Ovary (tissue), 9 donors: ENCODE data around the gene VSTM2B. TPM values are rescaled to one million over a fixed set of nuclear protein-coding genes. Genes with fewer than 3 reads are reported as not detected.

ENCODE experiments used
- DNase-seq, 5 donors: peaks; one replicate each; pipeline ENCODE4 v3.0.0-alpha.2; 2019 to 2020
- H3K27ac ChIP-seq, 2 donors: fragments of 200-600 bp; one replicate each; pipeline versions ENCODE4 v1.5.1 to v1.8.0; 2019 to 2022
- H3K27me3 ChIP-seq: fragments of 200-600 bp; one replicate; pipeline ENCODE4 v1.8.0; 2022
- H3K36me3 ChIP-seq: fragments of 200-600 bp; sonication (generic); one replicate; pipeline ENCODE4 v1.5.1; 2019
- H3K4me1 ChIP-seq: one replicate; pipeline ENCODE4 v1.8.1; 2013; ENCODE audit warnings: mild to moderate bottlenecking, moderate library complexity; ENCODE audit not compliant: insufficient read depth
- H3K4me3 ChIP-seq: fragments of 200-600 bp; sonication (generic); one replicate; pipeline ENCODE4 v1.5.1; 2017
- H3K9me3 ChIP-seq, 2 donors: fragments of 200-600 bp in 1 of 2; sonication (generic) in 1 of 2; one replicate each; pipeline versions ENCODE4 v1.5.1 to v1.8.1; 2013 to 2019; ENCODE audit warnings: mild to moderate bottlenecking in 1 of 2, moderate library complexity in 1 of 2
- CTCF ChIP-seq, 3 donors: fragments of 450-650 bp in 2 of 3; fragments of 200-600 bp in 1 of 3; IDR thresholded peaks; one replicate each; pipeline versions ENCODE4 v1.5.1 to v1.8.0; 2016 to 2022; ENCODE audit warnings: antibody characterized with exemption in 3 of 3, mild to moderate bottlenecking in 1 of 3
- EP300 ChIP-seq: sonication (generic); formaldehyde crosslinking; IDR thresholded peaks from one replicate; pipeline ENCODE4 v1.6.1; 2017; ENCODE audit warnings: antibody characterized with exemption
- POLR2A ChIP-seq: fragments of 450-650 bp; IDR thresholded peaks from one replicate; pipeline ENCODE4 v1.6.1; 2017; ENCODE audit warnings: antibody characterized with exemption, mild to moderate bottlenecking, moderate library complexity
- WGBS, 3 donors: extraction: QIAGEN DNeasy Blood & Tissue Kit in 1 of 3; methylation state at CpG; one replicate each; pipeline versions ENCODE4 v1.1.5 to v1.1.7; 2013 to 2017; 5-methylcytosine and 5-hydroxymethylcytosine counted together
- intact Hi-C, 4 donors: fragments of 100-400 bp; cut with DNase I; formaldehyde crosslinking; loops; one replicate each; pipeline versions ENCODE4 v1.11.0 to v1.15.1; 2022 to 2023
- polyA plus RNA-seq, 2 donors: library from polyadenylated mRNA; stranded (reverse); fragments of 200-250 nt in 1 of 2; fragments of 350-450 nt in 1 of 2; fragmentation: Illumina TruSeq in 1 of 2; extraction: RNeasy Lipid Tissue Mini Kit (QIAGEN cat#74804) in 1 of 2; gene quantifications; one replicate each; pipeline ENCODE4 v1.2.3, GENCODE V29; 2013 to 2014
- total RNA-seq, 7 donors: library from RNA; depleted of rRNA in 2 of 7; stranded (reverse); fragments of >200 nt in 2 of 7; fragmentation: NEBNext Ultra II Directional in 3 of 7; extraction: Animal tissue kit (Norgen Biotek cat#: 25700) in 3 of 7; gene quantifications; one replicate each; pipeline versions ENCODE4 v1.1.0 to v1.2.4, GENCODE V29; 2016 to 2023
- donor health status: DM: no; HTN: no; CAD: no; lungs with moderate emphysema.
- donor health status: DM: no; HTN: no; CAD: no.
- donor health status: Bipolar disorder and iron deficiency.
- donor health status: DM: yes; HTN: yes; CAD: no.
- donor health status: DM: no; HTN: no; CAD: no.
- donor health status: DM: yes; HTN: yes; CAD: no.

VSTM2B gene
- total and polyA plus RNA-seq, 9 donors = 0.13 TPM; not detected in 8

- Histone ChIP-seq H3K9me3 (no peaks in the 10 kb centered on the region), H3K27me3 (no peaks in the 10 kb centered on the region), H3K27ac (no peak overlapping the region), H3K4me1 (no peaks in the 10 kb centered on the region), H3K4me3 (no peak overlapping the region), H3K36me3 (no peaks in the 10 kb centered on the region)
- TF ChIP-seq CTCF (IDR thresholded peaks at IDR 0.05) = no peak
- TF ChIP-seq EP300 = no peak
- TF ChIP-seq POLR2A = no peak
- 21 to 32% (median 25%) methylated on average over 10 of the region's 10 CpGs for WGBS, 3 donors
- DNase-seq = no peak
- intact Hi-C loops = no loop called here
Observed at GRCh38 chr19:29596080-29596727, 70.4 kb downstream of the VSTM2B start.

DNA sequence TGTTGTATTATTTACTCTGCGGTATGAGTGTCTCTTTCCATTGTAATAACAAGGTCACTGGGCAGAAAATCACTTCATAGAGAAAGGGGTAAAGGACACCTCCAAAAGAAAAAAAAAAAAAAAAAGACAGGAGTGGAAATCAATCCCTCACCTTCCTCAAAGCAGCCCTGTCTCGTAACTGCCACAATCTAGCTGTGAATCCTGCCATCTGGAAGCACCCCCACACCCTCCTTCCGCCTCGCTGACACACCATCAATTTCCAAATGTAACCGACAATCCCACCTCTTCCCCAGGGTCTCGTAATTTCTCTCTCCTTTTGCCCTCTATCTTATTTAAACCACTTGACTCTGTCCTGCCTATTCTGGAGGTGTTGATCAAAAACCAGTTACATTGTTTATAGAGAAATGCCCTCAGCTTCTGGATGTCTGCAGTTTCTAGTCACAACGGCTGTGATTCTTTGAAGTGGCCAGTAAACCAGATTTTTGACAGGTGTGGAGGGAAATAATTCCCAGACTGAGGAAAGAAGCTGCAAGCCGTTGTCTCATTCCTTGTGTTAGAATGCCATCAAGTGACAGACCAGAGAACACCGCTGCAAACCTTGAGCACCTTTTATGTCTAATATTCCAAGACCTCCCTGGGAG, 71.2 kb downstream of the VSTM2B start:
- Histone ChIP-seq H3K36me3 (no peaks in the 10 kb centered on the region), H3K4me3 (no peak overlapping the region), H3K27ac (no peak overlapping the region), H3K27me3 (no peaks in the 10 kb centered on the region), H3K4me1 (no peaks in the 10 kb centered on the region), H3K9me3 (no peaks in the 10 kb centered on the region)
- WGBS, 3 donors = 11 to 13% (median 12%) methylated on average over 9 of the region's 9 CpGs
- no peak for TF ChIP-seq EP300
- no peak for TF ChIP-seq POLR2A
- no peak for TF ChIP-seq CTCF (IDR thresholded peaks at IDR 0.05)
- intact Hi-C loops = no loop called here
- no peak for DNase-seq

DNA sequence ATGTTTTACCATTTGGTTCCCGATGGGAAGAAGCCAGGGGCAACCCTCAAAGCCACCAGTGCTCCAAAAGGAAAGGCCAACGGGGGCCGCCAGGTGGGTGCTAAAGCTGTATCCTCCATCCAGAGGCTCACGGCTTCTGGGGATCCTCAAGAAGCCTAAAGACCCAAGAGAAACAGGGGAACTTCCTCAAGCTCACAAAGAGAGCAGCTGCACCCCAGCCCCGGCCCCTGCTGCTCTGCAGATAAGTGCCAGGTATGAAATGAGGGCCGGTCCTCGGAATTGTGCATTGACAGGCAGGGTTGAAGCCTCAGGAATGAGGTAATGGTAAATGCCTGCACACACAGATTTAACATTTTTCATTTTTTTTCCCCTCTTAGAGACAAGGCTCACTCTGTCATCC, 72.2 kb downstream of the VSTM2B start:
- no peak overlapping the region for H3K4me3 ChIP-seq
- H3K36me3 ChIP-seq = no peaks in the 10 kb centered on the region
- TF ChIP-seq POLR2A (no peak), EP300 (no peak), CTCF (IDR thresholded peaks at IDR 0.05) (no peak)
- no peaks in the 10 kb centered on the region for H3K4me1 ChIP-seq
- no peak overlapping the region for H3K27ac ChIP-seq
- intact Hi-C loops = no loop called here
- no peaks in the 10 kb centered on the region for H3K27me3 ChIP-seq
- H3K9me3 ChIP-seq = no peaks in the 10 kb centered on the region
- DNase-seq = no peak
- 61 to 63% (median 63%) methylated on average over 7 of the region's 7 CpGs for WGBS, 3 donors

DNA sequence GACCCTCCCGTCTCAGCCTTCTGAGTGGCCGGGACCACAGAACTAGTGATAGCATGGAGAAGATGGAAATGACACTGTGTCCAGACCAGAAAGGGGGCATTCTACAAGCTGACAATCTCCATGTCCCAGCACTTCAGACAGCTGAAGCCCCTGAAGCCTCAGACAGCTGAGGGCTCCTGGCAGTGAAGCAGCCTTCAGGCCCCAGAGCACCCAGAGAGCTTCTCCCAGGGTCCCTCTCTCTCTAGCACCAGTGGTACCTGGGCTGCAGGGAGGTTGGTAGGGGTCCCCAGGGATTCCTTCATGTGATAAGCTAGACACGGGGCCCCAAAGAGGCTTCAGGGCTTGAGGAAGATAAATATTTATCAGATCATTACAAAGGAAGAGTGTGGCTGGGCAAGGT, 72.7 kb downstream of the VSTM2B start:
- Histone ChIP-seq H3K9me3 (no peaks in the 10 kb centered on the region), H3K4me3 (no peak overlapping the region), H3K36me3 (no peaks in the 10 kb centered on the region), H3K4me1 (no peaks in the 10 kb centered on the region), H3K27ac (no peak overlapping the region), H3K27me3 (no peaks in the 10 kb centered on the region)
- DNase-seq = no peak
- WGBS, 3 donors = 52 to 72% (median 59%) methylated on average over 3 of the region's 3 CpGs
- TF ChIP-seq CTCF (IDR thresholded peaks at IDR 0.05) (no peak), POLR2A (no peak), EP300 (no peak)
- intact Hi-C loops = no loop called here
